WTC11 (cell line): ENCODE results near the gene NFIX.

ENCODE experiments used
- GABPB1 ChIP-seq: sonication (generic); formaldehyde crosslinking; IDR thresholded peaks from 2 replicates; pipeline ENCODE4 v1.8.1; 2023; ENCODE audit warnings: mild to moderate bottlenecking, missing genetic modification reagents
- JUN ChIP-seq: sonication (generic); formaldehyde crosslinking; IDR thresholded peaks from 2 replicates; pipeline ENCODE4 v1.8.0; 2023; ENCODE audit warnings: mild to moderate bottlenecking, missing genetic modification reagents
- TF ChIP-seq, protein P1 (sequence below): fragments of 200-600 bp; IDR thresholded peaks from 2 replicates; pipeline ENCODE4 v1.8.0; 2022; ENCODE audit warnings: antibody characterized with exemption

DNA sequence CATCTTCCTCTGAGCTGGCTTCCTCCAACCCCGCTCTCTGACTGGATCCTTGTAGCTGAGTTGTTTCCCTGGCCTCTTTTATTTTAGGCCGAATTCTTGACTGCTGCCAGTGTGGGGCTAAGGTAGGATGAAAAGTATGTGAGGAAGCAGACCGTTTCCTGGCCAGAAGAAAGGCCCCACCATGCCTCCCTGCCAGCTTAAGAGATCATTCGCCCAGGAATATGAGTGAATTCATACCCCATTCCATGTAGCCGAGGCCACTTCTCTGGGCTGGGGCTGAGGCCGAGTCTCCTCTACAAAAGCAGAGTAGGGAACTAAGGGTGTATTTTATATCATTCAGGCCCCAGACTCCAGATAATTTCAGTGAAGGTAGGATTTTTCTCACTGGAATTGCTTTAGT, 32.3 kb downstream of the NFIX start:
- no peak for TF ChIP-seq GABPB1
- TF ChIP-seq, protein P1, sequence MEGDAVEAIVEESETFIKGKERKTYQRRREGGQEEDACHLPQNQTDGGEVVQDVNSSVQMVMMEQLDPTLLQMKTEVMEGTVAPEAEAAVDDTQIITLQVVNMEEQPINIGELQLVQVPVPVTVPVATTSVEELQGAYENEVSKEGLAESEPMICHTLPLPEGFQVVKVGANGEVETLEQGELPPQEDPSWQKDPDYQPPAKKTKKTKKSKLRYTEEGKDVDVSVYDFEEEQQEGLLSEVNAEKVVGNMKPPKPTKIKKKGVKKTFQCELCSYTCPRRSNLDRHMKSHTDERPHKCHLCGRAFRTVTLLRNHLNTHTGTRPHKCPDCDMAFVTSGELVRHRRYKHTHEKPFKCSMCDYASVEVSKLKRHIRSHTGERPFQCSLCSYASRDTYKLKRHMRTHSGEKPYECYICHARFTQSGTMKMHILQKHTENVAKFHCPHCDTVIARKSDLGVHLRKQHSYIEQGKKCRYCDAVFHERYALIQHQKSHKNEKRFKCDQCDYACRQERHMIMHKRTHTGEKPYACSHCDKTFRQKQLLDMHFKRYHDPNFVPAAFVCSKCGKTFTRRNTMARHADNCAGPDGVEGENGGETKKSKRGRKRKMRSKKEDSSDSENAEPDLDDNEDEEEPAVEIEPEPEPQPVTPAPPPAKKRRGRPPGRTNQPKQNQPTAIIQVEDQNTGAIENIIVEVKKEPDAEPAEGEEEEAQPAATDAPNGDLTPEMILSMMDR: no peak
- TF ChIP-seq JUN (CRISPR knock-in tag): no peak
